GM18873 (cell line): ENCODE measurements around the gene ALG6.

Experiments used
- ATAC-seq: cut with Tn5 transposase; IDR thresholded peaks from one replicate; pipeline ENCODE4 v1.9.1; 2021; ENCODE audit warnings: mild to moderate bottlenecking, moderate library complexity, moderate number of reproducible peaks; ENCODE audit not compliant: unreplicated experiment, low FRiP score

Gene ALG6

GRCh38 chr1:63367215-63368103 is at the start of gene ALG6:
Gene ALG6, plus strand, starts transcription at chr1:63367627. Its CDS starts 3,351 bp downstream, at chr1:63370978.
- ATAC-seq, result peak; percentile 88

GRCh38 chr1:63317817-63318152 is 49.6 kb upstream of the ALG6 start:
- no peak for ATAC-seq

- ATAC-seq, result no peak
These were observed 49.0 kb upstream of the ALG6 start for GRCh38 chr1:63318201-63318979.

GRCh38 chr1:63319046-63320021 is 48.1 kb upstream of the ALG6 start:
- ATAC-seq, result no peak

GRCh38 chr1:63320022-63320721 is 47.3 kb upstream of the ALG6 start:
- ATAC-seq, result no peak

GRCh38 chr1:63321066-63321784 is 46.2 kb upstream of the ALG6 start:
- ATAC-seq, result no peak

- no peak for ATAC-seq
These were observed 45.7 kb upstream of the ALG6 start for GRCh38 chr1:63321785-63322113.

- ATAC-seq, result no peak
These were observed 45.1 kb upstream of the ALG6 start, which contains the start of gene FOXD3 for GRCh38 chr1:63322114-63322943. Gene FOXD3, plus strand, starts transcription at chr1:63322567. Its CDS starts 492 bp downstream, at chr1:63323059.

GRCh38 chr1:63322944-63323864 is 44.2 kb upstream of the ALG6 start:
- ATAC-seq, result no peak

- ATAC-seq, result no peak
These were observed 43.3 kb upstream of the ALG6 start for GRCh38 chr1:63323865-63324778.

GRCh38 chr1:63324779-63325119 is 42.7 kb upstream of the ALG6 start:
- no peak for ATAC-seq

- ATAC-seq, result no peak
These were observed 42.0 kb upstream of the ALG6 start for GRCh38 chr1:63325279-63325985.

- no peak for ATAC-seq
These were observed 41.3 kb upstream of the ALG6 start for GRCh38 chr1:63326106-63326472.

GRCh38 chr1:63326473-63327380 is 40.7 kb upstream of the ALG6 start:
- ATAC-seq, result no peak
